ENCODE results near the gene TTYH2.

The TTYH2 gene

GRCh38 chr17:74202938-74203337 is 10.4 kb upstream of the TTYH2 start:
- Histone ChIP-seq H3K36me3 (ENCODE audit: control insufficient read depth, insufficient read depth, low read length) (peaks cover 26% of the 10 kb centered on the region), H3K4me3 (ENCODE audit: insufficient read depth, low read depth, low read length, poor library complexity, severe bottlenecking) (peak overlapping the region; percentile 97), H3K27me3 (replicated peaks; ENCODE audit: control insufficient read depth, insufficient read depth, low read length, poor library complexity, severe bottlenecking) (no peaks in the 10 kb centered on the region), H3K9me3 (ENCODE audit: control insufficient read depth, low read length) (no peaks in the 10 kb centered on the region), H3K27ac (ENCODE audit: insufficient read depth, low read length, poor library complexity, severe bottlenecking) (no peak overlapping the region), H3K4me1 (ENCODE audit: control insufficient read depth, insufficient read depth, low read length, poor library complexity, severe bottlenecking) (peaks cover 21% of the 10 kb centered on the region)
- no peak for DNase-seq

GRCh38 chr17:74203439-74204240 is 9.7 kb upstream of the TTYH2 start, which contains the start of gene RPL38:
Gene RPL38, plus strand, starts transcription at chr17:74203678. Its CDS starts 278 bp downstream, at chr17:74203956.
- peak; percentile 88 to 95 (median 89) for DNase-seq
- Histone ChIP-seq H3K9me3 (ENCODE audit: control insufficient read depth, low read length) (no peaks in the 10 kb centered on the region), H3K4me1 (ENCODE audit: control insufficient read depth, insufficient read depth, low read length, poor library complexity, severe bottlenecking) (peaks cover 21% of the 10 kb centered on the region), H3K27ac (ENCODE audit: insufficient read depth, low read length, poor library complexity, severe bottlenecking) (peak within 1 kb of the TSS; percentile 78), H3K4me3 (ENCODE audit: insufficient read depth, low read depth, low read length, poor library complexity, severe bottlenecking) (peak within 1 kb of the TSS; percentile 97), H3K27me3 (replicated peaks; ENCODE audit: control insufficient read depth, insufficient read depth, low read length, poor library complexity, severe bottlenecking) (no peaks in the 10 kb centered on the region), H3K36me3 (ENCODE audit: control insufficient read depth, insufficient read depth, low read length) (peaks cover 33% of the 10 kb centered on the region)

GRCh38 chr17:74204474-74204873 is 8.9 kb upstream of the TTYH2 start:
- Histone ChIP-seq H3K27ac (ENCODE audit: insufficient read depth, low read length, poor library complexity, severe bottlenecking) (peak overlapping the region; percentile 78), H3K36me3 (ENCODE audit: control insufficient read depth, insufficient read depth, low read length) (peaks cover 41% of the 10 kb centered on the region), H3K4me3 (ENCODE audit: insufficient read depth, low read depth, low read length, poor library complexity, severe bottlenecking) (peak overlapping the region; percentile 97), H3K27me3 (replicated peaks; ENCODE audit: control insufficient read depth, insufficient read depth, low read length, poor library complexity, severe bottlenecking) (no peaks in the 10 kb centered on the region), H3K4me1 (ENCODE audit: control insufficient read depth, insufficient read depth, low read length, poor library complexity, severe bottlenecking) (peaks cover 21% of the 10 kb centered on the region), H3K9me3 (ENCODE audit: control insufficient read depth, low read length) (no peaks in the 10 kb centered on the region)
- DNase-seq, result no peak

GRCh38 chr17:74205274-74205673 is 8.1 kb upstream of the TTYH2 start:
- Histone ChIP-seq H3K36me3 (ENCODE audit: control insufficient read depth, insufficient read depth, low read length) (peaks cover 49% of the 10 kb centered on the region), H3K27me3 (replicated peaks; ENCODE audit: control insufficient read depth, insufficient read depth, low read length, poor library complexity, severe bottlenecking) (no peaks in the 10 kb centered on the region), H3K4me1 (ENCODE audit: control insufficient read depth, insufficient read depth, low read length, poor library complexity, severe bottlenecking) (peaks cover 23% of the 10 kb centered on the region), H3K4me3 (ENCODE audit: insufficient read depth, low read depth, low read length, poor library complexity, severe bottlenecking) (no peak overlapping the region), H3K9me3 (ENCODE audit: control insufficient read depth, low read length) (no peaks in the 10 kb centered on the region), H3K27ac (ENCODE audit: insufficient read depth, low read length, poor library complexity, severe bottlenecking) (peak overlapping the region; percentile 30)
- no peak for DNase-seq

- peaks cover 23% of the 10 kb centered on the region for H3K4me1 ChIP-seq (ENCODE audit: control insufficient read depth, insufficient read depth, low read length, poor library complexity, severe bottlenecking)
- no peaks in the 10 kb centered on the region for H3K9me3 ChIP-seq (ENCODE audit: control insufficient read depth, low read length)
- peaks cover 51% of the 10 kb centered on the region for H3K36me3 ChIP-seq (ENCODE audit: control insufficient read depth, insufficient read depth, low read length)
- no peak for DNase-seq
- no peaks in the 10 kb centered on the region for H3K27me3 ChIP-seq (replicated peaks; ENCODE audit: control insufficient read depth, insufficient read depth, low read length, poor library complexity, severe bottlenecking)
- H3K4me3 ChIP-seq (ENCODE audit: insufficient read depth, low read depth, low read length, poor library complexity, severe bottlenecking), result no peak overlapping the region
- no peak overlapping the region for H3K27ac ChIP-seq (ENCODE audit: insufficient read depth, low read length, poor library complexity, severe bottlenecking)
Observed at GRCh38 chr17:74206332-74206818, 7.0 kb upstream of the TTYH2 start.

GRCh38 chr17:74210191-74211140 is 2.9 kb upstream of the TTYH2 start:
- Histone ChIP-seq H3K27me3 (replicated peaks; ENCODE audit: control insufficient read depth, insufficient read depth, low read length, poor library complexity, severe bottlenecking) (no peaks in the 10 kb centered on the region), H3K27ac (ENCODE audit: insufficient read depth, low read length, poor library complexity, severe bottlenecking) (no peak overlapping the region), H3K4me1 (ENCODE audit: control insufficient read depth, insufficient read depth, low read length, poor library complexity, severe bottlenecking) (peaks cover 31% of the 10 kb centered on the region), H3K4me3 (ENCODE audit: insufficient read depth, low read depth, low read length, poor library complexity, severe bottlenecking) (no peak overlapping the region), H3K9me3 (ENCODE audit: control insufficient read depth, low read length) (no peaks in the 10 kb centered on the region), H3K36me3 (ENCODE audit: control insufficient read depth, insufficient read depth, low read length) (peaks cover 42% of the 10 kb centered on the region)
- peak; percentile 63 to 71 (median 69) for DNase-seq

GRCh38 chr17:74211141-74211911 is 2.0 kb upstream of the TTYH2 start:
- peaks cover 34% of the 10 kb centered on the region for H3K4me1 ChIP-seq (ENCODE audit: control insufficient read depth, insufficient read depth, low read length, poor library complexity, severe bottlenecking)
- H3K4me3 ChIP-seq (ENCODE audit: insufficient read depth, low read depth, low read length, poor library complexity, severe bottlenecking), result no peak overlapping the region
- H3K36me3 ChIP-seq (ENCODE audit: control insufficient read depth, insufficient read depth, low read length), result peaks cover 35% of the 10 kb centered on the region
- H3K9me3 ChIP-seq (ENCODE audit: control insufficient read depth, low read length), result no peaks in the 10 kb centered on the region
- peak overlapping the region; percentile 73 for H3K27ac ChIP-seq (ENCODE audit: insufficient read depth, low read length, poor library complexity, severe bottlenecking)
- no peaks in the 10 kb centered on the region for H3K27me3 ChIP-seq (replicated peaks; ENCODE audit: control insufficient read depth, insufficient read depth, low read length, poor library complexity, severe bottlenecking)
- no peak for DNase-seq

GRCh38 chr17:74211912-74212208 is 1.5 kb upstream of the TTYH2 start:
- no peak for DNase-seq
- peaks cover 34% of the 10 kb centered on the region for H3K4me1 ChIP-seq (ENCODE audit: control insufficient read depth, insufficient read depth, low read length, poor library complexity, severe bottlenecking)

GRCh38 chr17:74212209-74212912 is 1.0 kb upstream of the TTYH2 start:
- DNase-seq, result peak; percentile 6 to 16 (median 12)
- Histone ChIP-seq H3K36me3 (ENCODE audit: control insufficient read depth, insufficient read depth, low read length) (peaks cover 30% of the 10 kb centered on the region), H3K9me3 (ENCODE audit: control insufficient read depth, low read length) (no peaks in the 10 kb centered on the region), H3K4me1 (ENCODE audit: control insufficient read depth, insufficient read depth, low read length, poor library complexity, severe bottlenecking) (peaks cover 34% of the 10 kb centered on the region), H3K27me3 (replicated peaks; ENCODE audit: control insufficient read depth, insufficient read depth, low read length, poor library complexity, severe bottlenecking) (no peaks in the 10 kb centered on the region), H3K4me3 (ENCODE audit: insufficient read depth, low read depth, low read length, poor library complexity, severe bottlenecking) (peak overlapping the region; percentile 67), H3K27ac (ENCODE audit: insufficient read depth, low read length, poor library complexity, severe bottlenecking) (peak overlapping the region; percentile 73)

More at GRCh38 chr17:74211912-74212208, 1.5 kb upstream of the TTYH2 start:
- Histone ChIP-seq H3K9me3 (ENCODE audit: control insufficient read depth, low read length) (no peaks in the 10 kb centered on the region), H3K4me3 (ENCODE audit: insufficient read depth, low read depth, low read length, poor library complexity, severe bottlenecking) (peak overlapping the region; percentile 67), H3K27ac (ENCODE audit: insufficient read depth, low read length, poor library complexity, severe bottlenecking) (peak overlapping the region; percentile 73), H3K36me3 (ENCODE audit: control insufficient read depth, insufficient read depth, low read length) (peaks cover 34% of the 10 kb centered on the region), H3K27me3 (replicated peaks; ENCODE audit: control insufficient read depth, insufficient read depth, low read length, poor library complexity, severe bottlenecking) (no peaks in the 10 kb centered on the region)

Data from effector memory CD4-positive, alpha-beta T cell (primary cell).